ENCODE measurements around the gene CFAP210. TPM values are rescaled to one million over a fixed set of nuclear protein-coding genes. Genes with fewer than 3 reads are reported as not detected.

The CFAP210 gene
- polyA plus RNA-seq, 2 of the 4 experiments (the other 2 are of a cell fraction), result 0.31 to 0.35 TPM

DNA sequence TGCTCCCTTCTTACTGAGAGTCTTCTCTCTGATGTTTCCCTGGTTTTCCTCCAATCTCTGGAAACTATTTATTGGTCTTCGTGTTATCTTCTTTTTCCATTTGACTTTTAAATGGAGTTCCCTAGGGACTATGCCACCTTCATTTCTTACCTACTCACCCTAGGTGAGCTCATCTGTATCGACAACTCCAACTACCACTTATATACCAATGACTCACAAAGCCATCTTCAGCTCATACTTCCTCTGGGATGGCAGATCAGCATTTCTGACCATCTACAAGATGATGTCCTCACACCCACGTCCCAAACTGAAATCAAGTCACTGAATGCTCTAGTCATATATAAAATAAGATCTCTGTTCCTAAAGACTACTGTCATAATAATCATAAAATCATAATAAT, 40.6 kb downstream of the CFAP210 start:
- TF ChIP-seq HOXB5 (CRISPR knock-in tag; IDR thresholded peaks at IDR 0.05) (no peak), FOSL2 (IDR thresholded peaks at IDR 0.05) (no peak), FOSL2 (CRISPR knock-in tag; IDR thresholded peaks at IDR 0.05) (no peak), HDAC2 (IDR thresholded peaks at IDR 0.05) (no peak), NPAS2 (CRISPR knock-in tag; IDR thresholded peaks at IDR 0.05; ENCODE audit: borderline replicate concordance) (no peak), JUN (IDR thresholded peaks at IDR 0.05) (no peak)
- TF ChIP-seq, protein P1, sequence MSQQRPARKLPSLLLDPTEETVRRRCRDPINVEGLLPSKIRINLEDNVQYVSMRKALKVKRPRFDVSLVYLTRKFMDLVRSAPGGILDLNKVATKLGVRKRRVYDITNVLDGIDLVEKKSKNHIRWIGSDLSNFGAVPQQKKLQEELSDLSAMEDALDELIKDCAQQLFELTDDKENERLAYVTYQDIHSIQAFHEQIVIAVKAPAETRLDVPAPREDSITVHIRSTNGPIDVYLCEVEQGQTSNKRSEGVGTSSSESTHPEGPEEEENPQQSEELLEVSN (IDR thresholded peaks at IDR 0.05; ENCODE audit: borderline replicate concordance, low read depth), result no peak
- TF ChIP-seq, protein P2, sequence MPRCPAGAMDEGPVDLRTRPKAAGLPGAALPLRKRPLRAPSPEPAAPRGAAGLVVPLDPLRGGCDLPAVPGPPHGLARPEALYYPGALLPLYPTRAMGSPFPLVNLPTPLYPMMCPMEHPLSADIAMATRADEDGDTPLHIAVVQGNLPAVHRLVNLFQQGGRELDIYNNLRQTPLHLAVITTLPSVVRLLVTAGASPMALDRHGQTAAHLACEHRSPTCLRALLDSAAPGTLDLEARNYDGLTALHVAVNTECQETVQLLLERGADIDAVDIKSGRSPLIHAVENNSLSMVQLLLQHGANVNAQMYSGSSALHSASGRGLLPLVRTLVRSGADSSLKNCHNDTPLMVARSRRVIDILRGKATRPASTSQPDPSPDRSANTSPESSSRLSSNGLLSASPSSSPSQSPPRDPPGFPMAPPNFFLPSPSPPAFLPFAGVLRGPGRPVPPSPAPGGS (IDR thresholded peaks at IDR 0.05), result no peak
- TF ChIP-seq, protein P3, sequence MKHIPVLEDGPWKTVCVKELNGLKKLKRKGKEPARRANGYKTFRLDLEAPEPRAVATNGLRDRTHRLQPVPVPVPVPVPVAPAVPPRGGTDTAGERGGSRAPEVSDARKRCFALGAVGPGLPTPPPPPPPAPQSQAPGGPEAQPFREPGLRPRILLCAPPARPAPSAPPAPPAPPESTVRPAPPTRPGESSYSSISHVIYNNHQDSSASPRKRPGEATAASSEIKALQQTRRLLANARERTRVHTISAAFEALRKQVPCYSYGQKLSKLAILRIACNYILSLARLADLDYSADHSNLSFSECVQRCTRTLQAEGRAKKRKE (CRISPR knock-in tag; IDR thresholded peaks at IDR 0.05; ENCODE audit: low read depth), result no peak
- ATAC-seq, result peak in 1 of 2 experiments; percentile 49; a peak in 3 of 6 replicates
- H3K4me2 ChIP-seq, result no peak overlapping the region
- FAIRE-seq, result no peak
- no peak overlapping the region for H3K4me3 ChIP-seq
- CTCF ChIA-PET, result interaction anchor here (1.5 kb wide), 1 partner anchor 10 kb away, joined by 3 read pairs; no protein-coding TSS in a partner anchor
- POLR2A ChIA-PET, result no interaction called here
- WGBS (ENCODE audit: missing lambda C conversion rate), result 10% methylated on average over 3 of the region's 3 CpGs
- H3K9me3 ChIP-seq, result no peaks in the 10 kb centered on the region
- H3K4me1 ChIP-seq, result no peaks in the 10 kb centered on the region
- H3K27ac ChIP-seq, result no peak overlapping the region
- DNase-seq (ENCODE audit: low read depth in 1 of 2, low spot score in 1 of 2), result no peak

DNA sequence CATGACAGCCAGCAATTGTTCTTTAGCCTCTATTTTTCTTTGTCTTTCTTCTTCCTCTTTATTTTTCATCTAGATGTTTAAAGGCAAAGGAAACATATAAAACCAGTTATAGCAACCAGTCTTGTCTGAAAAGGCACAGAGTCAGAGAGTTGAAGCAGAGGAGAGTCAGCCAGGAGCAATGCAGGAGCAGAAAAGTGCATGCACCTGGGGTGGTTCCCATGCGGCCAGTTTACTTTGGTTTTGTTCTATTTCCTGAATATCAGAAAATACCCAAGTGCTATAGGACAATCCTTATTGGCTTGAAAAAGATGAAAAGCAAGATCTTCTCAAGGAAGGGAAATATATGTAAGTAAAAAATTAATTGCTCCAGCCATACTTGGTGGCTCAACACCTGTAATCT, 44.9 kb downstream of the CFAP210 start:
- no peak for ATAC-seq
- 85% methylated on average over 1 of the region's 1 CpG for WGBS (ENCODE audit: missing lambda C conversion rate)
- no peak for FAIRE-seq
- ChIA-PET CTCF (no interaction called here), POLR2A (no interaction called here)
- Histone ChIP-seq H3K4me1 (no peaks in the 10 kb centered on the region), H3K9me3 (no peaks in the 10 kb centered on the region), H3K4me3 (no peak overlapping the region), H3K27ac (no peak overlapping the region), H3K4me2 (no peak overlapping the region)
- TF ChIP-seq EHF (CRISPR knock-in tag; IDR thresholded peaks at IDR 0.05) (no peak), TP53 (CRISPR knock-in tag; IDR thresholded peaks at IDR 0.05) (no peak), GATA3 (IDR thresholded peaks at IDR 0.05; ENCODE audit: borderline replicate concordance) (no peak), EP300 (IDR thresholded peaks at IDR 0.05) (no peak), CBX2 (IDR thresholded peaks at IDR 0.05; ENCODE audit: borderline replicate concordance, low read depth) (no peak), FOXS1 (CRISPR knock-in tag; IDR thresholded peaks at IDR 0.05) (no peak), JUNB (IDR thresholded peaks at IDR 0.05) (no peak), POLR2A (IDR thresholded peaks at IDR 0.05; ENCODE audit: low read length) (no peak), RNF2 (IDR thresholded peaks at IDR 0.05; ENCODE audit: borderline replicate concordance, low read depth) (no peak)
- TF ChIP-seq, protein P1 (IDR thresholded peaks at IDR 0.05; ENCODE audit: borderline replicate concordance, low read depth), result no peak
- DNase-seq (ENCODE audit: low read depth in 1 of 2, low spot score in 1 of 2), result no peak

DNA sequence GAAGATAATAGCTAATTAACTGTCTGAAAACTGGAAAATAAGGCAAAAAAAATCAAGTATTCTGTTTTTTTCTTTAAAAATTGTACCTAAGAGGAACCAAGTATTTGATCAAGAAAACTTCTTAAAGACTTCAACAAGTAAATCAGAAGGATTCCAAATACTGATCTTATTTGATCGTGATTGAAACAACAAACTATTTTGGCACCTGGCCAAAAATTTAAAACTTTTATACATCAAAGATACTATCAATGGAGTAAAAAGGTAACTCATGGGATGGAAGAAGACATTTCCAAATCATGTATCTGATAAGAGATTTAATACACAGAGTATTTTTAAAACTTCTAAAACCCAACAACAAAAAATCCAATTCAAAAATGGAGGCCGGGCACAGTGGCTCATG, 46.7 kb downstream of the CFAP210 start:
- Histone ChIP-seq H3K4me2 (no peak overlapping the region), H3K9me3 (no peaks in the 10 kb centered on the region), H3K27ac (no peak overlapping the region), H3K4me3 (no peak overlapping the region), H3K4me1 (no peaks in the 10 kb centered on the region)
- FAIRE-seq, result no peak
- 88% methylated on average over 2 of the region's 2 CpGs for WGBS (ENCODE audit: missing lambda C conversion rate)
- CTCF ChIA-PET, result no interaction called here
- no peak for TF ChIP-seq NPAS2 (CRISPR knock-in tag; IDR thresholded peaks at IDR 0.05; ENCODE audit: borderline replicate concordance)
- TF ChIP-seq, protein P4, sequence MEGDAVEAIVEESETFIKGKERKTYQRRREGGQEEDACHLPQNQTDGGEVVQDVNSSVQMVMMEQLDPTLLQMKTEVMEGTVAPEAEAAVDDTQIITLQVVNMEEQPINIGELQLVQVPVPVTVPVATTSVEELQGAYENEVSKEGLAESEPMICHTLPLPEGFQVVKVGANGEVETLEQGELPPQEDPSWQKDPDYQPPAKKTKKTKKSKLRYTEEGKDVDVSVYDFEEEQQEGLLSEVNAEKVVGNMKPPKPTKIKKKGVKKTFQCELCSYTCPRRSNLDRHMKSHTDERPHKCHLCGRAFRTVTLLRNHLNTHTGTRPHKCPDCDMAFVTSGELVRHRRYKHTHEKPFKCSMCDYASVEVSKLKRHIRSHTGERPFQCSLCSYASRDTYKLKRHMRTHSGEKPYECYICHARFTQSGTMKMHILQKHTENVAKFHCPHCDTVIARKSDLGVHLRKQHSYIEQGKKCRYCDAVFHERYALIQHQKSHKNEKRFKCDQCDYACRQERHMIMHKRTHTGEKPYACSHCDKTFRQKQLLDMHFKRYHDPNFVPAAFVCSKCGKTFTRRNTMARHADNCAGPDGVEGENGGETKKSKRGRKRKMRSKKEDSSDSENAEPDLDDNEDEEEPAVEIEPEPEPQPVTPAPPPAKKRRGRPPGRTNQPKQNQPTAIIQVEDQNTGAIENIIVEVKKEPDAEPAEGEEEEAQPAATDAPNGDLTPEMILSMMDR (IDR thresholded peaks at IDR 0.05), result no peak
- TF ChIP-seq RCOR1 (IDR thresholded peaks at IDR 0.05; ENCODE audit: low read depth, low read length), result no peak
- DNase-seq (ENCODE audit: low read depth in 1 of 2, low spot score in 1 of 2), result no peak
- POLR2A ChIA-PET, result no interaction called here
- ATAC-seq, result no peak
